HG02588 (cell line): ENCODE results near the gene VTCN1.
A peak's percentile ranks its signal among the peaks of the same experiment; 100 is the strongest.
"Not testable (repeated sequence)": the region's sequence is repeated elsewhere in the genome, so short reads cannot be mapped to it uniquely, and the experiment has no call there.

Experiments used
- ATAC-seq: cut with Tn5 transposase; IDR thresholded peaks from one replicate; pipeline ENCODE4 v1.9.1; 2021; ENCODE audit warnings: mild to moderate bottlenecking, moderate library complexity; ENCODE audit not compliant: unreplicated experiment

The VTCN1 gene

GRCh38 chr1:117101858-117102257 is 108.9 kb downstream of the VTCN1 start:
- ATAC-seq, result not testable (repeated sequence)

- ATAC-seq, result no peak
These were observed 109.4 kb downstream of the VTCN1 start for GRCh38 chr1:117101334-117101733.

- no peak for ATAC-seq
These were observed 112.3 kb downstream of the VTCN1 start for GRCh38 chr1:117098287-117098890.

- no peak for ATAC-seq
These were observed 113.3 kb downstream of the VTCN1 start for GRCh38 chr1:117097443-117097842.

- no peak for ATAC-seq
These were observed 113.7 kb downstream of the VTCN1 start for GRCh38 chr1:117096951-117097408.

GRCh38 chr1:117094841-117095604 is 115.7 kb downstream of the VTCN1 start:
- ATAC-seq, result no peak

- ATAC-seq, result peak; percentile 77
These were observed 116.7 kb downstream of the VTCN1 start for GRCh38 chr1:117093870-117094621.
